ENCODE data around the gene SEBOX. TPM values are rescaled to one million over a fixed set of nuclear protein-coding genes. Genes with fewer than 3 reads are reported as not detected.
A peak's percentile ranks its signal among the peaks of the same experiment; 100 is the strongest.

The SEBOX gene
- total and polyA plus RNA-seq, 2 experiments from 2014 or later = 0.44 TPM; not detected in 1

GRCh38 chr17:28386391-28386790, 21.4 kb upstream of the SEBOX start:
- H3K4me1 ChIP-seq (ENCODE audit: low read depth) = no peaks in the 10 kb centered on the region
- peaks cover 55% of the 10 kb centered on the region for H3K27me3 ChIP-seq
- no peak for DNase-seq (ENCODE audit: low read depth in 1 of 2, low spot score in 1 of 2)
- TF ChIP-seq, protein P1, sequence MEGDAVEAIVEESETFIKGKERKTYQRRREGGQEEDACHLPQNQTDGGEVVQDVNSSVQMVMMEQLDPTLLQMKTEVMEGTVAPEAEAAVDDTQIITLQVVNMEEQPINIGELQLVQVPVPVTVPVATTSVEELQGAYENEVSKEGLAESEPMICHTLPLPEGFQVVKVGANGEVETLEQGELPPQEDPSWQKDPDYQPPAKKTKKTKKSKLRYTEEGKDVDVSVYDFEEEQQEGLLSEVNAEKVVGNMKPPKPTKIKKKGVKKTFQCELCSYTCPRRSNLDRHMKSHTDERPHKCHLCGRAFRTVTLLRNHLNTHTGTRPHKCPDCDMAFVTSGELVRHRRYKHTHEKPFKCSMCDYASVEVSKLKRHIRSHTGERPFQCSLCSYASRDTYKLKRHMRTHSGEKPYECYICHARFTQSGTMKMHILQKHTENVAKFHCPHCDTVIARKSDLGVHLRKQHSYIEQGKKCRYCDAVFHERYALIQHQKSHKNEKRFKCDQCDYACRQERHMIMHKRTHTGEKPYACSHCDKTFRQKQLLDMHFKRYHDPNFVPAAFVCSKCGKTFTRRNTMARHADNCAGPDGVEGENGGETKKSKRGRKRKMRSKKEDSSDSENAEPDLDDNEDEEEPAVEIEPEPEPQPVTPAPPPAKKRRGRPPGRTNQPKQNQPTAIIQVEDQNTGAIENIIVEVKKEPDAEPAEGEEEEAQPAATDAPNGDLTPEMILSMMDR (IDR thresholded peaks at IDR 0.05; ENCODE audit: low read depth, low read length) = no peak
- no peak overlapping the region for H3K27ac ChIP-seq
- H3K4me3 ChIP-seq = no peak overlapping the region
- no peaks in the 10 kb centered on the region for H3K9me3 ChIP-seq (ENCODE audit: low read depth)
- H3K36me3 ChIP-seq = no peaks in the 10 kb centered on the region

- Histone ChIP-seq H3K27me3 (peaks cover 65% of the 10 kb centered on the region), H3K36me3 (no peaks in the 10 kb centered on the region), H3K4me1 (ENCODE audit: low read depth) (no peaks in the 10 kb centered on the region), H3K4me3 (no peak overlapping the region), H3K27ac (no peak overlapping the region), H3K9me3 (ENCODE audit: low read depth) (no peaks in the 10 kb centered on the region)
- no peak for DNase-seq (ENCODE audit: low read depth in 1 of 2, low spot score in 1 of 2)
- TF ChIP-seq, protein P1 (IDR thresholded peaks at IDR 0.05; ENCODE audit: low read depth, low read length) = no peak
Measured at GRCh38 chr17:28385406-28385805, 20.4 kb upstream of the SEBOX start.

- no peaks in the 10 kb centered on the region for H3K9me3 ChIP-seq (ENCODE audit: low read depth)
- H3K27me3 ChIP-seq = peaks cover 69% of the 10 kb centered on the region
- TF ChIP-seq, protein P1 (IDR thresholded peaks at IDR 0.05; ENCODE audit: low read depth, low read length) = no peak
- no peak overlapping the region for H3K27ac ChIP-seq
- no peaks in the 10 kb centered on the region for H3K36me3 ChIP-seq
- H3K4me3 ChIP-seq = peak overlapping the region; percentile 23
- DNase-seq (ENCODE audit: low read depth in 1 of 2, low spot score in 1 of 2) = no peak
- H3K4me1 ChIP-seq (ENCODE audit: low read depth) = no peaks in the 10 kb centered on the region
Measured at GRCh38 chr17:28385037-28385400, 20.0 kb upstream of the SEBOX start.

- no peaks in the 10 kb centered on the region for H3K4me1 ChIP-seq (ENCODE audit: low read depth)
- no peaks in the 10 kb centered on the region for H3K36me3 ChIP-seq
- peak in 1 of 2 donors; percentile 48 for DNase-seq (ENCODE audit: low read depth in 1 of 2, low spot score in 1 of 2)
- no peak overlapping the region for H3K27ac ChIP-seq
- peaks cover 75% of the 10 kb centered on the region for H3K27me3 ChIP-seq
- peak overlapping the region; percentile 23 for H3K4me3 ChIP-seq
- no peaks in the 10 kb centered on the region for H3K9me3 ChIP-seq (ENCODE audit: low read depth)
- TF ChIP-seq, protein P1 (IDR thresholded peaks at IDR 0.05; ENCODE audit: low read depth, low read length) = no peak
Measured at GRCh38 chr17:28384281-28385036, 19.5 kb upstream of the SEBOX start.

GRCh38 chr17:28381141-28381825, 16.3 kb upstream of the SEBOX start:
- Histone ChIP-seq H3K27ac (no peak overlapping the region), H3K27me3 (peaks cover 70% of the 10 kb centered on the region), H3K9me3 (ENCODE audit: low read depth) (no peaks in the 10 kb centered on the region), H3K4me3 (peak overlapping the region; percentile 2), H3K4me1 (ENCODE audit: low read depth) (no peaks in the 10 kb centered on the region), H3K36me3 (no peaks in the 10 kb centered on the region)
- DNase-seq (ENCODE audit: low read depth in 1 of 2, low spot score in 1 of 2) = peak; percentile 34 to 74
- TF ChIP-seq, protein P1 (IDR thresholded peaks at IDR 0.05; ENCODE audit: low read depth, low read length) = peak; percentile 46
